OCI-LY7 (cell line): ENCODE data around the gene CCDC60. TPM values are rescaled to one million over a fixed set of nuclear protein-coding genes. Genes with fewer than 3 reads are reported as not detected.

Experiments
- BruUV-seq: library from RNA; stranded (reverse); fragments of 400-500 nt; replicated peaks from 2 replicates; lab custom pipeline; 2021; lab: Mats Ljungman, UMichigan
- CTCF ChIA-PET: fragments of 300-600 bp; sonication (Branson Sonifier 250); formaldehyde crosslinking; loops from one replicate; lab custom pipeline; 2022; ENCODE audit warnings: antibody characterized with exemption; ENCODE audit not compliant: unreplicated experiment; lab: Charles Lee
- POLR2A ChIA-PET: fragments of 300-600 bp; sonication (Branson Sonifier 250); formaldehyde crosslinking; loops from one replicate; lab custom pipeline; 2022; ENCODE audit warnings: antibody characterized with exemption; lab: Charles Lee
- DNase-seq: peaks from one replicate; pipeline ENCODE4 v3.0.0-alpha.2; 2015; ENCODE audit warnings: low spot score
- H2AFZ ChIP-seq: fragments of 200-600 bp; sonication (generic), shearing (Covaris generic); 2 replicates; pipeline ENCODE4 v1.6.1; 2014; ENCODE audit warnings: mild to moderate bottlenecking, antibody characterized with exemption, low read length, moderate library complexity
- H3K27ac ChIP-seq: fragments of 200-600 bp; sonication (generic); 2 replicates; pipeline ENCODE4 v1.5.1; 2014; ENCODE audit warnings: mixed run types, low read depth, mild to moderate bottlenecking, moderate library complexity, low read length, inconsistent platforms; ENCODE audit not compliant: poor library complexity, severe bottlenecking
- H3K36me3 ChIP-seq: fragments of 200-600 bp; sonication (generic); 2 replicates; pipeline ENCODE4 v1.6.1; 2014; ENCODE audit warnings: mild to moderate bottlenecking, antibody characterized with exemption, low read length, moderate library complexity, mixed read lengths; ENCODE audit not compliant: insufficient read depth
- H3K4me1 ChIP-seq: fragments of 200-600 bp; sonication (generic); 2 replicates; pipeline ENCODE4 v1.5.1; 2014; ENCODE audit warnings: mild to moderate bottlenecking, low read length; ENCODE audit not compliant: insufficient read depth, poor library complexity, severe bottlenecking
- H3K4me2 ChIP-seq: fragments of 200-600 bp; sonication (generic); 2 replicates; pipeline ENCODE4 v1.6.1; 2014; ENCODE audit warnings: mild to moderate bottlenecking, low read length
- H3K4me3 ChIP-seq: fragments of 200-600 bp; sonication (generic); 2 replicates; pipeline ENCODE4 v1.5.1; 2014; ENCODE audit warnings: mild to moderate bottlenecking, low read depth, low read length; ENCODE audit not compliant: poor library complexity, severe bottlenecking
- H3K79me2 ChIP-seq: fragments of 200-600 bp; sonication (generic); 2 replicates; pipeline ENCODE4 v1.6.1; 2016; ENCODE audit warnings: low read depth, mild to moderate bottlenecking, low read length, moderate library complexity, mixed read lengths; ENCODE audit not compliant: insufficient read depth
- H3K9me2 ChIP-seq: fragments of 200-600 bp; sonication (generic); 2 replicates; pipeline ENCODE4 v1.6.1; 2016; ENCODE audit warnings: mild to moderate bottlenecking, low read length, mixed read lengths; ENCODE audit not compliant: insufficient read depth
- H3K9me3 ChIP-seq: fragments of 200-600 bp; sonication (generic); 2 replicates; pipeline ENCODE4 v1.6.1; 2014; ENCODE audit warnings: mild to moderate bottlenecking, mixed run types, low read length, mixed read lengths
- H4K20me1 ChIP-seq: fragments of 200-600 bp; sonication (generic); 2 replicates; pipeline ENCODE4 v1.6.1; 2014; ENCODE audit warnings: mild to moderate bottlenecking, antibody characterized with exemption, low read length, moderate library complexity, mixed read lengths; ENCODE audit not compliant: insufficient read depth
- CTCF ChIP-seq: fragments of 200-600 bp; sonication (generic); conservative IDR thresholded peaks from 2 replicates; pipeline ENCODE4 v1.5.1; 2014; ENCODE audit warnings: mild to moderate bottlenecking, antibody characterized with exemption, low read length, moderate library complexity, mixed read lengths
- EZH2phosphoT487 ChIP-seq: fragments of 200-600 bp; sonication (generic); IDR thresholded peaks from 2 replicates; pipeline ENCODE4 v1.6.1; 2018; ENCODE audit warnings: low read depth, borderline replicate concordance, mild to moderate bottlenecking, mixed run types, antibody characterized with exemption, low read length, moderate library complexity, mixed read lengths
- intact Hi-C: fragments of 100-400 bp; cut with micrococcal nuclease; formaldehyde crosslinking; loops from one replicate; pipeline ENCODE4 v1.10.0; 2022; ENCODE audit not compliant: unreplicated experiment
- total RNA-seq, 2 experiments: library from RNA; depleted of rRNA in 1 of 2; stranded (reverse); fragments of >200 nt in 1 of 2; shearing (Covaris generic) in 1 of 2; gene quantifications; 2 replicates each; pipeline ENCODE4 v1.2.3, GENCODE V29; 2014 to 2022

Gene CCDC60
- total RNA-seq, 2 experiments from 2014 or later: not detected

GRCh38 chr12:119385659-119386058 is 51.1 kb downstream of the CCDC60 start:
- ChIA-PET CTCF (no interaction called here), POLR2A (no interaction called here)
- H3K4me2 ChIP-seq: no peak overlapping the region
- no peaks in the 10 kb centered on the region for H3K36me3 ChIP-seq
- H3K9me3 ChIP-seq: no peaks in the 10 kb centered on the region
- DNase-seq: no peak
- H3K9me2 ChIP-seq: no peaks in the 10 kb centered on the region
- no peak overlapping the region for H3K4me3 ChIP-seq
- no peak overlapping the region for H3K27ac ChIP-seq
- H3K79me2 ChIP-seq: no peaks in the 10 kb centered on the region
- BruUV-seq: no TSS peak
- intact Hi-C loops: no loop called here
- H4K20me1 ChIP-seq: no peaks in the 10 kb centered on the region
- H2AFZ ChIP-seq: no peak overlapping the region
- TF ChIP-seq CTCF (no peak), EZH2phosphoT487 (no peak)
- H3K4me1 ChIP-seq: no peaks in the 10 kb centered on the region

DNA sequence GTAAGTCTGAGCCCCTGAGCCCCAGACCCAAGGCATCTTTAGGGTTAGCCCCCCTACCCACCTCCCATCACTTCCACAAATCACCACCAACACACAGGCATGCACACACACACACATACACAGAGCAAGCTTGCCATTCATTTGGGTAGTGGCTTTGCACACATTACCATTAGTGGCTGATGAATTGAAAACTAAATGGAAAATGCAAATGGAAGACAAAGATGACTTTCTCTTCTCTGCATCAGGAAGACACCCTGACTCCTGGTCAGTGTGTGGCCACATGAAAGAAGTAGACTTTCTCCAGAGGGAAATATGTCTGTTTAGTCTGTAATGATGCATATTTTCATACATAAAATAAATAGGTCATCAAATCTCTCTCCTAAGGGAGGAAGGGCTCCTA is 55.2 kb downstream of the CCDC60 start:
- H3K9me3 ChIP-seq: no peaks in the 10 kb centered on the region
- no peak for DNase-seq
- no peaks in the 10 kb centered on the region for H3K4me1 ChIP-seq
- H2AFZ ChIP-seq: no peak overlapping the region
- intact Hi-C loops: no loop called here
- POLR2A ChIA-PET: no interaction called here
- H3K79me2 ChIP-seq: no peaks in the 10 kb centered on the region
- TF ChIP-seq CTCF (no peak), EZH2phosphoT487 (no peak)
- H3K36me3 ChIP-seq: no peaks in the 10 kb centered on the region
- H4K20me1 ChIP-seq: no peaks in the 10 kb centered on the region
- CTCF ChIA-PET: no interaction called here
- BruUV-seq: no TSS peak
- H3K27ac ChIP-seq: no peak overlapping the region
- H3K4me3 ChIP-seq: no peak overlapping the region
- H3K9me2 ChIP-seq: no peaks in the 10 kb centered on the region
- H3K4me2 ChIP-seq: no peak overlapping the region

GRCh38 chr12:119391673-119392072 is 57.1 kb downstream of the CCDC60 start:
- CTCF ChIA-PET: no interaction called here

More at GRCh38 chr12:119391673-119392072, 57.1 kb downstream of the CCDC60 start:
- H3K36me3 ChIP-seq: no peaks in the 10 kb centered on the region
- POLR2A ChIA-PET: no interaction called here
- no peaks in the 10 kb centered on the region for H3K79me2 ChIP-seq
- no peak for TF ChIP-seq CTCF
- TF ChIP-seq EZH2phosphoT487: no peak
- DNase-seq: no peak
- H2AFZ ChIP-seq: no peak overlapping the region
- intact Hi-C loops: no loop called here
- no peak overlapping the region for H3K4me3 ChIP-seq
- H3K4me1 ChIP-seq: no peaks in the 10 kb centered on the region
- no peaks in the 10 kb centered on the region for H3K9me3 ChIP-seq
- no peaks in the 10 kb centered on the region for H4K20me1 ChIP-seq
- no peaks in the 10 kb centered on the region for H3K9me2 ChIP-seq
- no peak overlapping the region for H3K27ac ChIP-seq
- no TSS peak for BruUV-seq
- no peak overlapping the region for H3K4me2 ChIP-seq
